GM23338 (cell line): ENCODE data around the gene GPC6. TPM values are rescaled to one million over a fixed set of nuclear protein-coding genes. Genes with fewer than 3 reads are reported as not detected.

Experiments used
- ATAC-seq: fragments of 200-7000 bp; cut with Tn5 transposase; 3 replicates; pipeline ENCODE4 v1.9.1; 2020
- DNase-seq: peaks from one replicate; pipeline ENCODE4 v3.0.0-alpha.2; 2015; ENCODE audit warnings: low spot score
- H2AFZ ChIP-seq: fragments of 200-600 bp; sonication (generic); 2 replicates; pipeline ENCODE4 v1.8.0; 2016; ENCODE audit warnings: antibody characterized with exemption, mild to moderate bottlenecking, moderate library complexity
- H3F3A ChIP-seq: fragments of 200-600 bp; sonication (generic); replicated peaks from 2 replicates; pipeline ENCODE4 v1.8.0; 2017; ENCODE audit warnings: antibody characterized with exemption, mixed run types, low read depth
- H3K27ac ChIP-seq: fragments of 200-600 bp; sonication (generic); 2 replicates; pipeline ENCODE4 v1.6.1; 2016; ENCODE audit warnings: low read depth
- H3K27me3 ChIP-seq: fragments of 200-600 bp; sonication (generic); 2 replicates; pipeline ENCODE4 v1.8.0; 2016; ENCODE audit warnings: mild to moderate bottlenecking, mixed run types, moderate library complexity; ENCODE audit not compliant: insufficient read depth
- H3K36me3 ChIP-seq: fragments of 200-600 bp; sonication (generic); 2 replicates; pipeline ENCODE4 v1.8.0; 2016; ENCODE audit warnings: mild to moderate bottlenecking; ENCODE audit not compliant: insufficient read depth
- H3K4me1 ChIP-seq: fragments of 200-600 bp; sonication (generic); 2 replicates; pipeline ENCODE4 v1.8.0; 2016; ENCODE audit warnings: mild to moderate bottlenecking, moderate library complexity; ENCODE audit not compliant: insufficient read depth
- H3K4me2 ChIP-seq: fragments of 200-600 bp; sonication (generic); 2 replicates; pipeline ENCODE4 v1.7.1; 2017; ENCODE audit warnings: mixed run types
- H3K4me3 ChIP-seq: fragments of 200-600 bp; sonication (generic); 2 replicates; pipeline ENCODE4 v1.6.1; 2016; ENCODE audit warnings: mixed run types
- H3K79me2 ChIP-seq: fragments of 200-600 bp; sonication (generic); replicated peaks from 2 replicates; pipeline ENCODE4 v1.8.0; 2017; ENCODE audit warnings: mild to moderate bottlenecking; ENCODE audit not compliant: insufficient read depth
- H3K9me2 ChIP-seq: fragments of 200-600 bp; sonication (generic); 2 replicates; pipeline ENCODE4 v1.8.0; 2017; ENCODE audit not compliant: insufficient read depth
- H4K20me1 ChIP-seq: fragments of 200-600 bp; sonication (generic); replicated peaks from 2 replicates; pipeline ENCODE4 v1.8.0; 2017; ENCODE audit warnings: mild to moderate bottlenecking; ENCODE audit not compliant: insufficient read depth
- H3K27ac Mint-ChIP-seq: 2 replicates; pipeline ENCODE4 v1.8.0; 2020; ENCODE audit warnings: inconsistent platforms, mild to moderate bottlenecking, moderate library complexity, mixed read lengths
- H3K27me3 Mint-ChIP-seq: 3 replicates; pipeline ENCODE4 v1.8.0; 2022; ENCODE audit warnings: low read depth, mild to moderate bottlenecking, moderate library complexity, mixed read lengths, inconsistent platforms; ENCODE audit not compliant: insufficient read depth, poor library complexity
- H3K36me3 Mint-ChIP-seq: 3 replicates; pipeline ENCODE4 v1.8.0; 2021; ENCODE audit warnings: low read depth, mild to moderate bottlenecking, inconsistent platforms, moderate library complexity, mixed read lengths
- H3K4me1 Mint-ChIP-seq: 3 replicates; pipeline ENCODE4 v1.8.0; 2020; ENCODE audit warnings: mild to moderate bottlenecking, inconsistent platforms, mixed read lengths
- H3K4me3 Mint-ChIP-seq: 3 replicates; pipeline ENCODE4 v1.8.0; 2021; ENCODE audit warnings: moderate library complexity, mild to moderate bottlenecking, inconsistent platforms, mixed read lengths
- H3K9me3 Mint-ChIP-seq: 3 replicates; pipeline ENCODE4 v1.8.0; 2020; ENCODE audit warnings: moderate library complexity, mild to moderate bottlenecking, inconsistent platforms, mixed read lengths
- CREB1 ChIP-seq: fragments of 250-450 bp; sonication (Bioruptor Pico); IDR thresholded peaks from 2 replicates; pipeline ENCODE4 v1.5.0; 2020; ENCODE audit warnings: low read depth, mild to moderate bottlenecking, moderate library complexity
- EZH2 ChIP-seq: fragments of 200-600 bp; sonication (generic); IDR thresholded peaks from one replicate; pipeline ENCODE4 v1.8.0; 2017; ENCODE audit warnings: antibody characterized with exemption, mild to moderate bottlenecking, low read depth; ENCODE audit not compliant: unreplicated experiment
- EZH2phosphoT487 ChIP-seq: fragments of 200-600 bp; sonication (generic); IDR thresholded peaks from one replicate; pipeline ENCODE4 v1.8.1; 2018; ENCODE audit warnings: antibody characterized with exemption; ENCODE audit not compliant: unreplicated experiment
- JUNB ChIP-seq: IDR thresholded peaks from one replicate; pipeline ENCODE4 v1.6.1; 2016; ENCODE audit warnings: antibody characterized with exemption; ENCODE audit not compliant: unreplicated experiment
- NANOG ChIP-seq: IDR thresholded peaks from 2 replicates; pipeline ENCODE4 v1.6.1; 2016; ENCODE audit warnings: antibody characterized with exemption, borderline replicate concordance
- POLR2AphosphoS5 ChIP-seq: IDR thresholded peaks from 2 replicates; pipeline ENCODE4 v1.6.1; 2016; ENCODE audit warnings: antibody characterized with exemption, low read depth
- STAT1 ChIP-seq: IDR thresholded peaks from one replicate; pipeline ENCODE4 v1.6.1; 2016; ENCODE audit warnings: antibody characterized with exemption; ENCODE audit not compliant: unreplicated experiment
- ZNF114 ChIP-seq: fragments of 250-450 bp; sonication (Bioruptor Pico); IDR thresholded peaks from 2 replicates; pipeline ENCODE4 v1.5.0; 2020; ENCODE audit warnings: mild to moderate bottlenecking, moderate library complexity
- ZNF331 ChIP-seq: fragments of 250-450 bp; sonication (Bioruptor Pico); IDR thresholded peaks from 2 replicates; pipeline ENCODE4 v1.5.0; 2020; ENCODE audit warnings: low read depth, mild to moderate bottlenecking, moderate library complexity
- polyA plus RNA-seq: library from polyadenylated mRNA; unstranded; fragments of >200 nt; fragmentation: Nextera tagmentation; extraction: Ambion mirVana; gene quantifications from 2 replicates; pipeline ENCODE4 v1.2.1, GENCODE V29; 2016
- total RNA-seq: library from RNA; depleted of rRNA; stranded (reverse); fragments of >200 nt; shearing (Covaris generic); gene quantifications from 2 replicates; pipeline ENCODE4 v1.2.3, GENCODE V29; 2014
- TF ChIP-seq, protein P1 (sequence below), 2 experiments: fragments of 200-600 bp in 1 of 2; sonication (generic) in 1 of 2; conservative IDR thresholded peaks; 2 replicates each; pipeline versions ENCODE4 v1.5.1 to v1.6.1; 2016 to 2017; ENCODE audit warnings: antibody characterized with exemption in 2 of 2, low read depth in 2 of 2, mild to moderate bottlenecking in 2 of 2, moderate library complexity in 1 of 2
- TF ChIP-seq, protein P2 (sequence below): IDR thresholded peaks from one replicate; pipeline ENCODE4 v1.6.1; 2018; ENCODE audit warnings: antibody characterized with exemption; ENCODE audit not compliant: unreplicated experiment

GPC6 gene
- total and polyA plus RNA-seq, 2 experiments from 2014 or later, result 6.4 to 28.6 TPM

DNA sequence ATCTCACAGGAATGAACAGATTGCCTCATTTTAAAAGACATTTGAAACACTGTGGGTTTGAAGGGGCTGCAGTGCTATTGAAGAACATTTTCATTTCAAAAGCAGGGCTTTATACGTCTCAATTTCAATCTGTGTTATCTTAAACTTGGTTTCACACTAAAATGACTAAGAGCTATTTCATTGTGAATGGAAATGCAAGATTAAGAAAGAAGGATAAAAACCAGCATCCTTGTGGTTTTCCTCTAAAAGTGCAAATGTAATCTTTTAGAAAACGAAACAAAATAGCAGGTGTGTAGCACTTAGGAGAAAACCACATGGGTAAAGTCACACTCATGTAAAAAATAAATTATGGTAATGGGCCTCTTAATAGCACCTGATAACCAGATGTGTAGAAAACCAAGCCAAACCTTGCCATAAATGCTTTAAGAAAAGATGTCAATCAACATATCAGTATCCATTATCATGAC lies 397.7 kb downstream of the GPC6 start:
- Mint-ChIP-seq H3K27me3 (no peaks in the 10 kb centered on the region), H3K4me1 (peaks cover 24% of the 10 kb centered on the region), H3K27ac (0 out of 2 replicates have a peak overlapping the region, but pooled peaks have one; percentile 12), H3K9me3 (peaks cover 3% of the 10 kb centered on the region; the same call in 1 of the 3 replicates), H3K36me3 (peaks cover 5% of the 10 kb centered on the region; the same call in 2 of the 3 replicates), H3K4me3 (no peak overlapping the region)
- Histone ChIP-seq H3K27me3 (no peaks in the 10 kb centered on the region), H3K9me2 (peaks cover 3% of the 10 kb centered on the region; the same call in 1 of the 2 replicates), H3F3A (no peaks in the 10 kb centered on the region), H3K27ac (no peak overlapping the region), H3K4me3 (no peak overlapping the region), H3K4me2 (peak overlapping the region; percentile 6; the same call in 1 of the 2 replicates), H4K20me1 (no peaks in the 10 kb centered on the region), H2AFZ (no peak overlapping the region), H3K79me2 (peaks cover 4% of the 10 kb centered on the region; the same call in 1 of the 2 replicates), H3K36me3 (no peaks in the 10 kb centered on the region), H3K4me1 (peaks cover 22% of the 10 kb centered on the region)
- ATAC-seq (no peak), DNase-seq (no peak)
- no peak for TF ChIP-seq EZH2phosphoT487
- TF ChIP-seq NANOG, result no peak
- TF ChIP-seq, protein P1, sequence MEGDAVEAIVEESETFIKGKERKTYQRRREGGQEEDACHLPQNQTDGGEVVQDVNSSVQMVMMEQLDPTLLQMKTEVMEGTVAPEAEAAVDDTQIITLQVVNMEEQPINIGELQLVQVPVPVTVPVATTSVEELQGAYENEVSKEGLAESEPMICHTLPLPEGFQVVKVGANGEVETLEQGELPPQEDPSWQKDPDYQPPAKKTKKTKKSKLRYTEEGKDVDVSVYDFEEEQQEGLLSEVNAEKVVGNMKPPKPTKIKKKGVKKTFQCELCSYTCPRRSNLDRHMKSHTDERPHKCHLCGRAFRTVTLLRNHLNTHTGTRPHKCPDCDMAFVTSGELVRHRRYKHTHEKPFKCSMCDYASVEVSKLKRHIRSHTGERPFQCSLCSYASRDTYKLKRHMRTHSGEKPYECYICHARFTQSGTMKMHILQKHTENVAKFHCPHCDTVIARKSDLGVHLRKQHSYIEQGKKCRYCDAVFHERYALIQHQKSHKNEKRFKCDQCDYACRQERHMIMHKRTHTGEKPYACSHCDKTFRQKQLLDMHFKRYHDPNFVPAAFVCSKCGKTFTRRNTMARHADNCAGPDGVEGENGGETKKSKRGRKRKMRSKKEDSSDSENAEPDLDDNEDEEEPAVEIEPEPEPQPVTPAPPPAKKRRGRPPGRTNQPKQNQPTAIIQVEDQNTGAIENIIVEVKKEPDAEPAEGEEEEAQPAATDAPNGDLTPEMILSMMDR (conservative IDR thresholded peaks at IDR 0.05; ENCODE audit: low read depth in 2 of 2), result no peak

DNA sequence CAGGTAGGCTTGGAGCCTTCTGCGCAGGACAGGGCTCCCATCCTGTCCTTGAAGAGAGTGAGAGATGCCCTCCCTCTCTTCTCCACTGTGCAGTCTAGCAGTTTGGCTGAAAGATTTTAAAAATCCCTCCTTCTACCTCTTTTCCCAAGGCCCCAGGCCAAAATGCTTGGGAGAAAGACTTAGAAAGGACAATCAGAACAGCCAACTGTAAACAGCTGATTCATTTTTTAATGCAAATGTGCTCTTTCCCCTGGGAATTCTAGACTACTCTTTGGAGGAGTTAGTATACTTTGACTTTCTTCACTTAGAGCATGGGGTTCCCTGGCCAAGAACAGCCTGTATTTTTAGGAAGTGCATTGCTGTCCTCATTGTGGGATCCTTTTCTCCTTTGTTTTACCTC lies 398.9 kb downstream of the GPC6 start:
- Histone ChIP-seq H3K79me2 (peaks cover 4% of the 10 kb centered on the region; the same call in 1 of the 2 replicates), H4K20me1 (no peaks in the 10 kb centered on the region), H3K4me2 (no peak overlapping the region), H3K4me1 (peaks cover 22% of the 10 kb centered on the region), H3K27me3 (no peaks in the 10 kb centered on the region), H3K27ac (no peak overlapping the region), H3K4me3 (no peak overlapping the region), H3F3A (no peaks in the 10 kb centered on the region), H2AFZ (no peak overlapping the region), H3K9me2 (peaks cover 3% of the 10 kb centered on the region; the same call in 1 of the 2 replicates), H3K36me3 (no peaks in the 10 kb centered on the region)
- TF ChIP-seq EZH2 (no peak), JUNB (no peak), CREB1 (CRISPR knock-in tag) (no peak), ZNF331 (CRISPR knock-in tag) (no peak), POLR2AphosphoS5 (no peak), ZNF114 (no peak), STAT1 (no peak), NANOG (no peak), EZH2phosphoT487 (no peak)
- TF ChIP-seq, protein P2, sequence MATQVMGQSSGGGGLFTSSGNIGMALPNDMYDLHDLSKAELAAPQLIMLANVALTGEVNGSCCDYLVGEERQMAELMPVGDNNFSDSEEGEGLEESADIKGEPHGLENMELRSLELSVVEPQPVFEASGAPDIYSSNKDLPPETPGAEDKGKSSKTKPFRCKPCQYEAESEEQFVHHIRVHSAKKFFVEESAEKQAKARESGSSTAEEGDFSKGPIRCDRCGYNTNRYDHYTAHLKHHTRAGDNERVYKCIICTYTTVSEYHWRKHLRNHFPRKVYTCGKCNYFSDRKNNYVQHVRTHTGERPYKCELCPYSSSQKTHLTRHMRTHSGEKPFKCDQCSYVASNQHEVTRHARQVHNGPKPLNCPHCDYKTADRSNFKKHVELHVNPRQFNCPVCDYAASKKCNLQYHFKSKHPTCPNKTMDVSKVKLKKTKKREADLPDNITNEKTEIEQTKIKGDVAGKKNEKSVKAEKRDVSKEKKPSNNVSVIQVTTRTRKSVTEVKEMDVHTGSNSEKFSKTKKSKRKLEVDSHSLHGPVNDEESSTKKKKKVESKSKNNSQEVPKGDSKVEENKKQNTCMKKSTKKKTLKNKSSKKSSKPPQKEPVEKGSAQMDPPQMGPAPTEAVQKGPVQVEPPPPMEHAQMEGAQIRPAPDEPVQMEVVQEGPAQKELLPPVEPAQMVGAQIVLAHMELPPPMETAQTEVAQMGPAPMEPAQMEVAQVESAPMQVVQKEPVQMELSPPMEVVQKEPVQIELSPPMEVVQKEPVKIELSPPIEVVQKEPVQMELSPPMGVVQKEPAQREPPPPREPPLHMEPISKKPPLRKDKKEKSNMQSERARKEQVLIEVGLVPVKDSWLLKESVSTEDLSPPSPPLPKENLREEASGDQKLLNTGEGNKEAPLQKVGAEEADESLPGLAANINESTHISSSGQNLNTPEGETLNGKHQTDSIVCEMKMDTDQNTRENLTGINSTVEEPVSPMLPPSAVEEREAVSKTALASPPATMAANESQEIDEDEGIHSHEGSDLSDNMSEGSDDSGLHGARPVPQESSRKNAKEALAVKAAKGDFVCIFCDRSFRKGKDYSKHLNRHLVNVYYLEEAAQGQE, result no peak
- TF ChIP-seq, protein P1 (conservative IDR thresholded peaks at IDR 0.05; ENCODE audit: low read depth in 2 of 2), result no peak
- DNase-seq, result no peak
- Mint-ChIP-seq H3K27me3 (no peaks in the 10 kb centered on the region), H3K4me1 (peaks cover 24% of the 10 kb centered on the region), H3K27ac (no peak overlapping the region), H3K4me3 (no peak overlapping the region), H3K36me3 (peaks cover 5% of the 10 kb centered on the region; the same call in 2 of the 3 replicates), H3K9me3 (peaks cover 3% of the 10 kb centered on the region; the same call in 1 of the 3 replicates)
- ATAC-seq, result no peak
